GM19468 (cell line): Measurements from ENCODE around the gene KLHL28.

Experiments used
- ATAC-seq: cut with Tn5 transposase; IDR thresholded peaks from one replicate; pipeline ENCODE4 v1.9.1; 2021; ENCODE audit warnings: mild to moderate bottlenecking, moderate library complexity, moderate number of reproducible peaks; ENCODE audit not compliant: unreplicated experiment; ENCODE audit errors: extremely low read depth

The KLHL28 gene

DNA sequence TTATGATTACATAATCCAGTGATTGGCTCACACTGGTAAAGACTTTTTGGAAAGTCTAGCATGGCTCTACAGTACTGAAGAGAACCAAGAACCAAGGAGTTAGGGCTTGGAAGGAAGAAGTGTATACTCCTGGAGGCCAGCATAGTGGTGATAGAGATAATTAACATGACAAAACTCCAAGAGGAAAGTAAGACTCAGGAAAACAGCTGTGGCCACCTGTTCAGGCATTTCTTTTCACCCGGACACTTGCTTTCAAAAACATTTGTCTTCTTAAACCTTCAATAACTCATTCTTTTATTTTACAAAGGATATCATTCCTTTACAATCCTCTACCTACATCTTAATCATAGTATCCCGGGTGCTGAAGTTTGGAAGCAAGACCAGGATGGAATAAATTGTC is 50.9 kb downstream of the KLHL28 start:
- ATAC-seq = no peak

- ATAC-seq = no peak
Observed at GRCh38 chr14:44901696-44902095, 60.1 kb downstream of the KLHL28 start.

GRCh38 chr14:44898551-44898950 is 63.2 kb downstream of the KLHL28 start:
- no peak for ATAC-seq

DNA sequence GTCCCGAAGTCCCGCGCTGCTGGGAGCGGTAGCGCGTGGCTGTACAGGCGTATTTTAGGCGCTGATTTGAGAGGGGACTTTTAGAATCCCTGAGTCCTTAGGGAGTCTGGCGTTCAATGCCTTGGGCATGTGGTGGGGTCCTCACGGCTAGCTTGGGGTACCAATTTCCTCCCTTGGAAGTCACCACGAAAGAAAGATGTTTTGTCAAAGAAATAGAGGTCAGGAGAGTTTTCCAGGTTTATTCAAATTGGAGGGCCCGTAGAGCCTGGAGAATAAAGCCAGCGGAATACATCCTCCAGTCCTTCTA is 63.9 kb downstream of the KLHL28 start:
- no peak for ATAC-seq

- ATAC-seq = peak; percentile 82
Observed at GRCh38 chr14:44897041-44897844, 64.5 kb downstream of the KLHL28 start.

DNA sequence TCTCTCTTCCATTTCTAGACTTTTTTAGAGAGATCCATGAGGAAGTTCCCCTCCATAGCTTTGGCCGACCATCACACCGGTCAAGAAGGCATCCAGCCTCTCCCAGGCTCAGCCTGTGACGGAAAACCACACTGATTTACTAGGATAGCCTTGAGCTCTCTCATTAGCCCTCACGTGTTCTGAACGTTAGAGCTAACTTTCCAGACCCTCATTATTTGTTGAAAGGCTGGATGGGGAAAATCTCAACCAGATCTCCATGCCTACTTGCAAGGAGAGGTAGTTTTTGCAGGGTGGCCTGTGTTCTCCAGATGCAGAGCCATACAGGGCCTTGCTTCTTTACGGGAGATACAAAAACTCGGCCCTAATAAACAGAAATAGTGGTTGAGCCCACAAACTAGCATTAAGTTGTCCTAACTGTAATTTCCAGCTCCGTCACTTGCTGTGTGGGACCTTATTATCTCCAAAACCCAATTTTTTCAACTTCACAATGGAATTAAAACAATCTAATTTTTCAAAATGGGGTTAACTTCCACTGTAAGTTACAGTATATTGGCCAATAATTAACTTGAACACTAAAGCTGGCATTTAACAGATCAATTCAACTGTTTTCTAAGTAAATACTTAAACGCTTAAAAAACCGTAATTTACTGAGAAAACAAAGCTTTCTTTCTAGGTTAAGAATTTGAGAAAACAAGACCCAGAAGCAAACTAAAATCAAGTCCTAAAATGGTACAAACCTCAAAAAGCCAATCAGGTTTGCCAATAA is 65.3 kb downstream of the KLHL28 start:
- no peak for ATAC-seq

GRCh38 chr14:44895716-44896115 is 66.0 kb downstream of the KLHL28 start:
- ATAC-seq = no peak

- no peak for ATAC-seq
Observed at GRCh38 chr14:44893535-44893934, 68.2 kb downstream of the KLHL28 start.

DNA sequence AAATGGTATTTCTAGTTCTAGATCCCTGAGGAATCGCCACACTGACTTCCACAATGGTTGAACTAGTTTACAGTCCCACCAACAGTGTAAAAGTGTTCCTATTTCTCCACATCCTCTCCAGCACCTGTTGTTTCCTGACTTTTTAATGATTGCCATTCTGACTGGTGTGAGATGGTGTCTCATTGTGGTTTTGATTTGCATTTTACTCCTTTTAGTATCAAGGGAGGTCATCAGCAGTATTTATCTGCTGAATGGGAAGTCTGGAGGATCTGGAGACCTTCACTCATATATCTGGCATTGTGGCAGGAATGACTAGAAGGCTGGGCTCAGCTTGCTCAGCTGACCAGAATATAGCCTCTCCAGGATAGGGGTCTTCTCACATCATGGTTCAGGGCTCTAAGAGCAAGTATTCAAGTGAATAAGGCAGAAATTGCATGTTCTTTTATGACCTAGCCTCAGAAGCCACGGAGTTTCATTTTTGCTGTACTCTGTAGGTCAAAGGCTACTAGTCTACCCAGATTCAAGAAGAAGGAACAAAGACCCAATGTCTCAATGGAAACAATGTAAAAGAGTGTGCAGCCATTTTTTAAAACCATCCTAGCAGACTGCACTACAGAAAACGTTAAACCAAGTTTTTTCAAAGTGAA is 69.9 kb downstream of the KLHL28 start:
- peak; percentile 12 for ATAC-seq

GRCh38 chr14:44889595-44890471 is 71.9 kb downstream of the KLHL28 start:
- ATAC-seq = no peak

- no peak for ATAC-seq
Observed at GRCh38 chr14:44887596-44887955, 74.2 kb downstream of the KLHL28 start.

GRCh38 chr14:44886860-44887595 is 74.7 kb downstream of the KLHL28 start:
- no peak for ATAC-seq

- no peak for ATAC-seq
Observed at GRCh38 chr14:44880791-44881190, 81.0 kb downstream of the KLHL28 start.
